GM21786 (cell line): ENCODE results near the gene MRPL24.

ENCODE experiments used
- ATAC-seq: cut with Tn5 transposase; IDR thresholded peaks from one replicate; pipeline ENCODE4 v1.9.1; 2021; ENCODE audit not compliant: unreplicated experiment

MRPL24 gene

DNA sequence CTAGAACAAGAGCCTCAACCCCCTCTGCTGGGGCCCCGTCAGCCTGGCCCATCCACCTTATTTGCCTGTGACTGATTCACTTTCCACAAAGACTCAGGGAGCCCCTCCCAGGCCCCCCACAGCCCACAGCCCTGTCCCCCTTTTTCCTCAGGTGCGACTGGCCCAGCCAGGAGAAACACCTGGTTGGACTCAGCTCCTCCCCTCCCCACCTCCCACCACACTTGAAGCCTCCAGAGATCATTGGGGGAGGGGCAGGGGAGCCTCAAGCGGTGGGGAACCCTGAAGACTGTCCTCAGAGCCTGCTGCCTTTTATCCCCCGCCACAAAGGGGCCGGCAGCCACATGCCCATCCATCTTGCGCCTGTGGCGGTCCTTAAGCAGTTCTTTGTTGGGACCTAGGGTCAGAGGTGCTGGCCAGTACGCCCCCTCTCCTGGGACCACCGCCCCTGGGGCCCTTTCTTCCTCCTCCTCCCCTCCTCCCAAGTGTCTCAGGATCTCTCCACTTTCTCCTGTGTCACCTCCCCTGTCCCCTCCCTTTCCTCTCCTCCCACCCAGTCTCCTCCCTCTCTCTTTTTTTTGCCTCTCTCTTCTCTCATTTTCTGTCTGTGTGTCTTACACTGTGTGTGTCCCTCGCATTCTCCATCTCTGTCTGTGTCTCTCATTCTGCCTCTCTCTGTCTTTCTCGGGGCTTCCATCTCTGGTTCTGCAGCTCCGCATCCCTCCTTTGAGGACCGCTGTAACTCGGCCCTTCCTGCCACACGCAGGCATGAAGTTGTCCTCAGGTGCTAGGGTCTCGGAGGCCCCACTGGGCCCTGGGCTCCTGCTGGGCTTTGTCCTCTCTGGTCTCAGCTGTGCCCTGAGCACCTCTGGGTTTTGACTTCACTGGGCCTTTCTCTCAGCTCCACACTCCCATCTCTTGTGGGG, 47.7 kb downstream of the MRPL24 start:
- ATAC-seq: no peak

DNA sequence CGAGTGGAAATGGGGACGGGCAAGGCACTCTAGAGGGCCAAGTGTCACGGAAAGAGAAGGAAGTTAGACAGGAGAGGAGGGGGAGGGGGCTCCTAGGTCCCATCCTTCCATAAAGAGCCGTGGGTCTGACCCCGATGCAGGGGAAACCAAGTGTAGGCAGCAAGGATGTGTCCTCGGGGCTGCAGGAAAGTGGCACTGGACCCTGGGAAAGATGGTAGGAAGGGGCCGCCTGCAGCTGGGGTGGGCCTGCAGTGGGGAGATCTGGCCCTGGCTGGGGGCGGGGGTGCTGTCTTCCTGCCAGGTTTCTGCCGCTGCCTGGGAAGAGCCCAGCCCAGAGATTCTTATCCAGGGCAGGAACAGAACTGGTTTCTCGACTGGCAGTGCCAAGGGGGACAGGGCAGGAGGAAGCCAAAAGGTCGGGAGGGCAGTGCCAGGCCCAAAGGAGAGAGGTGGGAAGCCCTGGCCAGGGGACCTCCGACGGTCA, 48.4 kb downstream of the MRPL24 start:
- no peak for ATAC-seq

DNA sequence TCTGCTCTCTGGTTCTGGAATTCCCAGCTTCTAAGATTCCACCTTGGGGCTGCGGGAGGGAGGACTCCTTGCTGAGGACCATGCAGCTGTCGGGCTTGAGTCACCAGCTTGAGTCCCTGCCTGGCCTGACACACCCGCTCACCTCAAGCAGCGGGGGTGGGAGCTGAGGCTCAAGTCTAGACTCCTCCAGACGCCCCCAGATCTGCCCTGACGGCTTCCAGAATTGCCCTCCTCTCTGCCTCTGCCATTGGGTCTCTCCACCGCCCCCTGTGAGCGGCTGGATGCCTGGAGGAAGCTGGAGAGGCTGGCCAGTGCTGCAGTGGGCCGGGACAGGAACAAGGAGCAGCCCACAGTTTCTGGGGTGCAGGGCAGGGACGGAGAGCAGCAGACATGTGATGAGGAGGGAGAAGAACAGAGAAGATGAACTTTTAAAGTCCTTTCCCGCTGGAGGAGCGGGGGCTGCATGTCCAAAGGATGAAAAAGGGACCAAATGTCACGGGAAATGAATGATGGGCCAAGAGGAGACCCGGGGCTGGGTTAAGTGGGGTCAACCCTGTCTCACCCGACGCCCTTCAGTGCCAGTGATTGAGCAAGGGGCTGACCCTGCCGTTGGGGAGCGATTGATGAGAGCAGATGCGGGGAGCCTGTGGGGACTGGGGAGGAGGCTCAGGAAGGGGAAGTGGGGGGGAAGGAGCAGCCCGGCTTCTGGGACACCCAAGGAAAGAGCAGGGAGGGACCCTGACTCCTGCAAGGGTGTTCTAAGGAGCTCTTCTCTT, 49.0 kb downstream of the MRPL24 start:
- no peak for ATAC-seq

DNA sequence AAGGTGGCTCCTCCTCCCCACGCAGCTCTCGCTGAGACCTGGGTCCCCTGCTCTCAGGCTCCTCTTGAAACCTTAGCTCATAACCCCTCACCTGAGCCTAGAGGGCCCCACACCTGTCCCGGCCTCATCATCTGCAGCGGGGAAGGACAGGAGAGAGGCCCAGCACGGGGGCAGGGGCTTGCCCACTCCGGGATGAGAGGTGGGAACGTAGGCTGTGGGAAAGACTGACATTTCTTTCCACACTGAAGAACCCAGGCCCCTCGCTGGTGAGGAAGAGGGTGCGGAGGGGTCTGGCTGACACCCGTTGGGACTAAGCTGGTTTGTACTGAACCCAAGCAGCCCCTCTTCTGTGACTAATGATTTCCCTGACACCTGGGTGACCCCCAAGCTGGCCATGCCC, 49.7 kb downstream of the MRPL24 start:
- no peak for ATAC-seq

DNA sequence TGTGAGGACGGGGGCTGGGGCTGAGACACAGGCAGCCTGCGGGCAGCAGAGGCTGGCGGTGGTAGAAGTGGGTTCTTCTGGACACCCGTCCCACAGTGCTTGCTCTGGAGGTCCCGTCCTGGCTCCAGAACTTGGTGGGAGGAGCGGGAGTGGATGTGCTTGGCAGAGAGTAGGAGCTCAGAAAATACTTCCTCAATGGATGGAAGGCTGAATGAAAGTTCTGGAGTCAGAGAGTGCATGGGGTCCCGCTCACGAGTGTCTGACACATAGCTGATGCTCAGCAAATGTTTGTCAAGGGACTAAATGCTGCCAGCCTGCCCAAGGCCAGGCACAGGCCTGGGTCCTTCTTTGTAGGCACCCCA, 50.2 kb downstream of the MRPL24 start:
- no peak for ATAC-seq

DNA sequence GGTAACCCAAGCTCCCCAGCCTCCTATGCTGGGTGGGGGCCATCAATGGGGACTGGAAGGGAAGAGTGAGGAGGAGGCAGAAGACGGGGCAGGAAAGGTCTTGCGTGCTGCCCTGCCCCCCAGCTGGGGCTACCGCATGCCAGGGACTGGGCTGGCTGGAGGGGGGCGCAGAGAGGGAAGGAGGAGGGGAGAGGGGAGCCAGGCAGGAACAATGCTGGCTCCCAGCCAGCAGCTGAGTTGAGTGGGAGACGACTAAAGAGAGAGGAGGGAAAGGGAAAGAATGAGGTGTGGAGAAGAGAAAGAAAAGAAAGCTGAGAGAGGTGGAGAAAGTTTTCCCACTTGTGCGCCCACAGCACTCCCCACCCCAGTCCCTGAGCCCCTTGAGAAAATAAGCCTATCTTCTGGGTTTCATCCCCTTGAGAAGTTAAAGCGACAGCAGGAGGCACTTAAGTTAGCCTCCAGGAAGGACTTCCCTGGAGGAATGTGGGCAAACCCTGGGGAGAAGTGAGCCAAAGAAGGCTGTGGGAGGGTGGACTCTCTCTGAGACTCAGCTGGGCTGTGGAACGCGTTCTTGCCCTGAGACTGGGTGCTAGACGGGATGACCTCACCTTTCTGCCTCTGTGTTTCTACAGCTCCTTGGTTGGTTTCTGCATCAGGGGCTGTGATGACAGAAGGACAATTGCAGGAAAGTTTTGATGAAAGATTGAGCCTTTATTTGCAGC, 50.8 kb downstream of the MRPL24 start:
- no peak for ATAC-seq

DNA sequence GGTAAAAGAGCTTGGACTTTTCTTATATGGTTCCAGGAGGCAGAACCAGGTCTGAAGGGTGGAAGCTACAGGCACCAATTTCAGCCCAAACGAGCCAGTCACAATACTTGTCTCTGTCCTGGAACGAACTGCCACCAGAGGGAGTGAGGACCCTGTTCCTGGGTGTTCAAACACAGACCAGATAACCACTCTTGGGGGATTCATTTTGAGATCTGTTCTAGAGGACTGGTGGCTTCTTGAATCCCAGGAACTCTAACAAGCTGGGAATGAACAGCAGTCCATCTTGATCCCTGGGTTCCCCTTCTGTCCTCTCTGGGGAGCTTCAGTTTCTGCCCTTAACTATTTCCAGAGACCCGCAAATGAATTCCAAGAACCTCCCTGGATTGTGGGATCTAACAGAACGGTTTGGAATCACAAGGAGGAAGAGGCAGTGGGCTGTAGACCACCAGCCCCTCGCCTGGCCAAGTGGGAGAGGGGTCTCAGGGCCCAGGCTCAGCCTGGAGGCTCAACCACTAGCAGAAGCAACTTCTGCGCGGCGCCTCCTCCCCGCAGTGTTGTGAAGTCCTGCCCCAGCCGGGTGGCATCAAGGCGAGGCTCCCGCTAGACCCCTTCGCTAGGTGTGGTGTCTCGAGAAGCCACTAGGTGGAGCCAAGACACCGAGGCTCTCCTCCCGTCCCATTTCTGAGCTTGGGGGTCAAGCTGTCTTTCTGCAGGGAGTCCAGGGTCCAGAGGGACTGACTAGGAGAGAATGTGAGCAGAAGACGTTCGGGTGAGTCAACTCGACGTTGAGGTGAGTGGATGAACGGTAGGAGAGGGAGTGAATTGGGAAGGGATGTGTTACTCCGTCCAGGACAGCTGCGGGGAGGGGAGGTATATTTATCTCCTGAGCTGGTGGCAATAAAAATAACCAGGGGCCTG, 51.6 kb downstream of the MRPL24 start:
- ATAC-seq: peak; percentile 56
